ENCODE data around the gene IFIT2.

DNA sequence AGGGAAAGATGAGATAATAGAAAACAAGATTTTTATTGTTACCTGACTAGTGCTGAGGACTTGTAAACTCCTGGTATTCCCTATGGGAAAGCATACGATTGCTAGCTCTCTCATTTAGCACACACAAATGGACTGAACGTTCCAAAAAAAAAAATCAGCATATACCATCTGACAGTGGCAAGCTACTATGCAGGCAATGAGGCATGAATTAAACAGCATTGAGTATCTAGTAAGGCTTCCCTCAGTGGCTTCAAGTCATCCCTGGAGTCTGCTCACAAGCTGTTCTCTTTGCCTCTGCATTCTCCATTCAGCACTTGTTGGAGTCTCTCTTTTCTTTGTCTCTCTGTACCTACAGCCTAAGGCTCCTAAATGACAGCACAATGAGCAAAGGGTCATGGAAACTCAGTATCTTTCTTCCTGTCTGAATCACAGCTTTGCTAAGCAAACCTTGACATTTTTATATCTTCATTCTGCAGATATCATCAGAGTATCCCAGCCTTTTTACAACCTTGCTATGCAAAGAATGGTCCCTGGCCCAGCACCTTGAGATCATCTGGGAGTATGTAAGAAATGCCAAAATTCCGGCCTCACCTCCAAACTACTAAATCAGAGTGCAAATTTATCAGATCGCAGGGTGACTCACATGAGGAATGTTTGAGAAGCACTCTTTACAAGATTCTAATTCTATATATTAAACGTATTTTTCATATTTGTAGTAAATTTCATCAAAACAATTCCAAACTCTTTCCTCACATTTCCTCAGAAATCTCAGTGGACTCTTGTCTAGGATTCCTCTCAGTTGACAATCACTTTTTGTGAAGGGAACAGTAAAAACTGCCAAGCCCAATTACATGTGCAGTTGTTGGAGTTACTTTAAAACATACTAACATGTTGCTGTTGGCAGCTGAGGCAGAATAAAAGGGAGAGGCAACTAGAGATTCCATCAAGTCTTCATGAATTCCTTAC lies 39.5 kb upstream of the IFIT2 start:
- no peak for TF ChIP-seq CTCF (conservative IDR thresholded peaks at IDR 0.05; ENCODE audit: low read length)
- no peak for TF ChIP-seq EZH2phosphoT487 (IDR thresholded peaks at IDR 0.05; ENCODE audit: borderline replicate concordance, low read depth, low read length)

Measured in OCI-LY7 (cell line).